SK-N-MC (cell line): ENCODE measurements around the gene CYB5D1.

Experiments used
- DNase-seq: peaks from one replicate; pipeline ENCODE4 v3.0.0-alpha.2; 2011; ENCODE audit warnings: low read depth, low spot score
- H3K27ac ChIP-seq: fragments of 200-600 bp; sonication (generic); 2 replicates; pipeline ENCODE4 v1.5.1; 2016; ENCODE audit warnings: mixed run types
- H3K36me3 ChIP-seq: fragments of 200-600 bp; sonication (generic); 2 replicates; pipeline ENCODE4 v1.6.1; 2017; ENCODE audit warnings: antibody characterized with exemption, low read length, mixed read lengths; ENCODE audit not compliant: insufficient read depth
- H3K4me3 ChIP-seq: fragments of 200-600 bp; sonication (generic); 2 replicates; pipeline ENCODE4 v1.5.1; 2016
- H3K9ac ChIP-seq: fragments of 200-600 bp; sonication (generic); 2 replicates; pipeline ENCODE4 v1.8.0; 2017; ENCODE audit warnings: mixed run types, mixed read lengths; ENCODE audit not compliant: insufficient read length
- H3K9me3 ChIP-seq: fragments of 200-600 bp; sonication (generic); 2 replicates; pipeline ENCODE4 v1.6.1; 2017; ENCODE audit warnings: low read depth, mild to moderate bottlenecking, antibody characterized with exemption, low read length, moderate library complexity, mixed read lengths
- EZH2 ChIP-seq: fragments of 200-600 bp; sonication (generic); IDR thresholded peaks from one replicate; pipeline ENCODE4 v1.6.1; 2017; ENCODE audit warnings: antibody characterized with exemption
- FOXP2 ChIP-seq: optimal IDR thresholded peaks from 2 replicates; pipeline ENCODE3; 2011; ENCODE audit warnings: mild to moderate bottlenecking, moderate library complexity; ENCODE audit not compliant: insufficient read depth; ENCODE audit errors: extremely low read length, control extremely low read depth
- POLR2AphosphoS5 ChIP-seq: IDR thresholded peaks from 2 replicates; pipeline ENCODE4 v1.6.1; 2012; ENCODE audit warnings: mild to moderate bottlenecking, low read depth, low read length, borderline replicate concordance

Gene CYB5D1

GRCh38 chr17:7893187-7893880 is 35.5 kb downstream of the CYB5D1 start:
- no peak overlapping the region for H3K4me3 ChIP-seq
- H3K36me3 ChIP-seq, result peaks cover 82% of the 10 kb centered on the region
- DNase-seq, result no peak
- no peak overlapping the region for H3K9ac ChIP-seq
- H3K9me3 ChIP-seq, result no peaks in the 10 kb centered on the region
- TF ChIP-seq FOXP2 (no peak), EZH2 (no peak), POLR2AphosphoS5 (no peak)
- no peak overlapping the region for H3K27ac ChIP-seq

- TF ChIP-seq EZH2, result no peak
- no peak for TF ChIP-seq POLR2AphosphoS5
- TF ChIP-seq FOXP2, result no peak
- Histone ChIP-seq H3K27ac (no peak overlapping the region), H3K4me3 (no peak overlapping the region), H3K9me3 (no peaks in the 10 kb centered on the region), H3K9ac (no peak overlapping the region), H3K36me3 (peaks cover 91% of the 10 kb centered on the region)
- no peak for DNase-seq
These were observed 36.4 kb downstream of the CYB5D1 start for GRCh38 chr17:7894226-7894625.

GRCh38 chr17:7894866-7895265 is 37.1 kb downstream of the CYB5D1 start:
- TF ChIP-seq EZH2 (no peak), FOXP2 (no peak), POLR2AphosphoS5 (no peak)

DNA sequence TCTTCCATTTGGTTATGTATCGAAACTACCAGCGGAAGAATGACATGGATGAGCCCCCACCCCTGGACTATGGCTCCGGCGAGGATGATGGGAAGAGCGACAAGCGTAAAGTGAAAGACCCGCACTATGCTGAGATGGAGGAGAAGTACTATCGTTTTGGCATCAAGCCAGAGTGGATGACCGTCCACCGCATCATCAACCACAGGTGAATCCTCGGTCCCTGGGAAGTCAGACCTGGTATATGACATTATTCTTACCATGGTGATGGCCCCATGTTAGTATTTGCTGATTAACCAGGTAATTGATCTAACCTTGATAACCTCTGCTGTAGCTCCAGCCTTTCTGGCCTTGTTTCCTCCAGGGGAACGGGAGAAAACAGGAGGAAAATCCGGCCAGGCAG is 39.3 kb downstream of the CYB5D1 start:
- no peak overlapping the region for H3K4me3 ChIP-seq
- DNase-seq, result no peak
- no peaks in the 10 kb centered on the region for H3K9me3 ChIP-seq
- H3K36me3 ChIP-seq, result peaks cover 93% of the 10 kb centered on the region
- TF ChIP-seq FOXP2, result no peak
- TF ChIP-seq POLR2AphosphoS5, result no peak
- no peak for TF ChIP-seq EZH2
- H3K9ac ChIP-seq, result no peak overlapping the region
- no peak overlapping the region for H3K27ac ChIP-seq

More at GRCh38 chr17:7894866-7895265, 37.1 kb downstream of the CYB5D1 start:
- Histone ChIP-seq H3K4me3 (no peak overlapping the region), H3K27ac (no peak overlapping the region), H3K9ac (no peak overlapping the region), H3K9me3 (no peaks in the 10 kb centered on the region), H3K36me3 (peaks cover 93% of the 10 kb centered on the region)
- no peak for DNase-seq

DNA sequence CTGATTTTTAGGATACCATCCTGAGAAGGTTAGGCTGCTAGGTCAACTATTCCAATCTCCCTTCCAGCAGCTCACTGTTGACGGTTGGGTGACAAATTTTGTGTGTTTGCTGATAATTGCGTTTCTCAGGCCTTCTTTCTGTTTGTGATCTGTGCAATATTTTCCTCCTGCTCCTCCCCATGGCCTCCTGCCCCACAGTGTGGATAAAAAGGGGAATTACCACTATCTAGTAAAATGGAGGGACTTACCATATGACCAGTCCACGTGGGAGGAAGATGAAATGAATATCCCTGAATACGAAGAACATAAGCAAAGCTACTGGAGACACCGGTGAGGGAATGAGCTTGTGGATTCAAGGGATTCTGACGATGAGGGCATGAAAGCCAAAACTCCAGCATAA is 40.0 kb downstream of the CYB5D1 start:
- Histone ChIP-seq H3K4me3 (no peak overlapping the region), H3K9ac (no peak overlapping the region), H3K9me3 (no peaks in the 10 kb centered on the region), H3K27ac (no peak overlapping the region), H3K36me3 (peaks cover 95% of the 10 kb centered on the region)
- TF ChIP-seq EZH2, result no peak
- DNase-seq, result no peak

GRCh38 chr17:7903154-7904103 is 45.6 kb downstream of the CYB5D1 start:
- Histone ChIP-seq H3K27ac (no peak overlapping the region), H3K36me3 (peaks cover 99% of the 10 kb centered on the region), H3K9me3 (no peaks in the 10 kb centered on the region), H3K9ac (no peak overlapping the region), H3K4me3 (no peak overlapping the region)
- DNase-seq, result no peak
- TF ChIP-seq FOXP2 (no peak), POLR2AphosphoS5 (no peak), EZH2 (no peak)

- H3K4me3 ChIP-seq, result no peak overlapping the region
- no peak overlapping the region for H3K9ac ChIP-seq
- H3K9me3 ChIP-seq, result no peaks in the 10 kb centered on the region
- H3K36me3 ChIP-seq, result peaks cover 85% of the 10 kb centered on the region
- no peak for DNase-seq
- no peak overlapping the region for H3K27ac ChIP-seq
- TF ChIP-seq EZH2 (no peak), FOXP2 (no peak)
These were observed 51.3 kb downstream of the CYB5D1 start for GRCh38 chr17:7909089-7909488.

GRCh38 chr17:7910281-7910680 is 52.5 kb downstream of the CYB5D1 start:
- Histone ChIP-seq H3K4me3 (no peak overlapping the region), H3K9ac (no peak overlapping the region), H3K9me3 (no peaks in the 10 kb centered on the region), H3K36me3 (peaks cover 73% of the 10 kb centered on the region), H3K27ac (no peak overlapping the region)
- no peak for TF ChIP-seq POLR2AphosphoS5
- TF ChIP-seq FOXP2, result no peak
- TF ChIP-seq EZH2, result no peak
- no peak for DNase-seq

GRCh38 chr17:7910711-7911110 is 52.9 kb downstream of the CYB5D1 start:
- no peak for DNase-seq
- Histone ChIP-seq H3K9me3 (no peaks in the 10 kb centered on the region), H3K9ac (no peak overlapping the region), H3K4me3 (no peak overlapping the region), H3K27ac (no peak overlapping the region), H3K36me3 (peaks cover 69% of the 10 kb centered on the region)
- TF ChIP-seq POLR2AphosphoS5 (no peak), FOXP2 (no peak), EZH2 (no peak)
